ENCODE measurements around the gene CSH2.

CSH2 gene

DNA sequence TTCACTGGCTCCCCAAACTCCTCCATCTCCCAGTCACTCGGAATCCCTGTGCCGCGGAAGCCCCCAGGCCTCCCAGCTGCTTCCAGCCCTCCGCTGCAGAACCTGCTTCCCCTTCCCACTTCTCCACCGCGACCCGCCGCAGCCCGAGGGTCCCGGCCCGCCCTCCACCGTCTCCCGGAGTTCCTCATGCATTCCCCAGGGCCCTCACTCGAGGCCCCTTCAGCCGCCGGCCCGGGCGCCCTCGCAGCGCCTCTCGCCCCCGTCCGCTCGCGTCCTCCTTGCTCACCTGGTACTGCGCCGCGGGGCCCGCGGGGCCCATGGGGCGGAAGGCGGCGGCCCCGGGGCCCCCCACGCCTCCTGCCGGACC lies 31.3 kb downstream of the CSH2 start:
- DNase-seq (ENCODE audit: low read depth), result no peak
- H3K4me3 ChIP-seq (ENCODE audit: control insufficient read depth, low read depth, low read length), result peak overlapping the region; percentile 88
- TF ChIP-seq, protein P1, sequence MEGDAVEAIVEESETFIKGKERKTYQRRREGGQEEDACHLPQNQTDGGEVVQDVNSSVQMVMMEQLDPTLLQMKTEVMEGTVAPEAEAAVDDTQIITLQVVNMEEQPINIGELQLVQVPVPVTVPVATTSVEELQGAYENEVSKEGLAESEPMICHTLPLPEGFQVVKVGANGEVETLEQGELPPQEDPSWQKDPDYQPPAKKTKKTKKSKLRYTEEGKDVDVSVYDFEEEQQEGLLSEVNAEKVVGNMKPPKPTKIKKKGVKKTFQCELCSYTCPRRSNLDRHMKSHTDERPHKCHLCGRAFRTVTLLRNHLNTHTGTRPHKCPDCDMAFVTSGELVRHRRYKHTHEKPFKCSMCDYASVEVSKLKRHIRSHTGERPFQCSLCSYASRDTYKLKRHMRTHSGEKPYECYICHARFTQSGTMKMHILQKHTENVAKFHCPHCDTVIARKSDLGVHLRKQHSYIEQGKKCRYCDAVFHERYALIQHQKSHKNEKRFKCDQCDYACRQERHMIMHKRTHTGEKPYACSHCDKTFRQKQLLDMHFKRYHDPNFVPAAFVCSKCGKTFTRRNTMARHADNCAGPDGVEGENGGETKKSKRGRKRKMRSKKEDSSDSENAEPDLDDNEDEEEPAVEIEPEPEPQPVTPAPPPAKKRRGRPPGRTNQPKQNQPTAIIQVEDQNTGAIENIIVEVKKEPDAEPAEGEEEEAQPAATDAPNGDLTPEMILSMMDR (IDR thresholded peaks at IDR 0.05; ENCODE audit: control insufficient read depth, insufficient read depth, low read depth, low read length, missing control alignments), result no peak

DNA sequence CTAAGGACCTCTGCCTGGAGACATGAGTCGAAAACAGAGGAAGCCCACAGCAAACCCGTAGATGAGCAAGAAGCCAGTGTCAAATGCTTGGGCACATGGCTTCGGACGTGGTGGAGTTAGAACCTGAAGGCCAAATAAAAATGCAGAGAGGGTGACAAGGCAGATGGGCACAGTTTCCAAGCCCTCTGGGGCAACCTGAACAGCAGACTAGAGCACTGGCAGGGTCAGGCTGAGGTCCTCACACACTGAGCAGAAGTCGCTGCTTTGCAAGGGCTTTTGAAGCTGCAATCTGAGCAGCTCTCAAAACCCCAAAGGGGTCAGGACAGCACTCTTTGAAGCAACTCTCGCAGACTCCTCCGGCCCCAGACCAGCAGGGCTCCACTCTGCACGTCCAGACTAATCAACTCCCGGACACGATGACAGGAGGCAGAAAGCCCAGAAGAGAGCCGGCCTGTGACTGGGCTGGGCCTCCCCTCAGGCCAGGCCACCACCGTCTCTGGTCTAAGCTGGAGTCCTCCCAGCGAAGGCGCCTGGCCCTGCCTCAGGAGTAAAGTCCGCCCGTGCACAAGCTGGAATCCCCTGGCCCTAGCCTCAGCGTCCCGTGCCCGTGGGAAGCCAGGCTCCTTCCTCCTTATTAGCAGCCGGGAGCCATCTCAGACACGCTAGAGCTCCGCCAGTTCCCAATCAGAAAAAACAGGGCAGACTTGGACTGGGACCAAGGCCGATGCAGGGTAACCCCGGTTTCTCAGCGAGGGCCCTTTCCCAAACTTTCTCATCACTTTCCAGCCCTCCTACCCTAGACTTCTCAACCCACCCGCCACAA lies 31.9 kb downstream of the CSH2 start:
- peak overlapping the region; percentile 88 for H3K4me3 ChIP-seq (ENCODE audit: control insufficient read depth, low read depth, low read length)
- TF ChIP-seq, protein P1 (IDR thresholded peaks at IDR 0.05; ENCODE audit: control insufficient read depth, insufficient read depth, low read depth, low read length, missing control alignments), result no peak
- DNase-seq (ENCODE audit: low read depth), result no peak

DNA sequence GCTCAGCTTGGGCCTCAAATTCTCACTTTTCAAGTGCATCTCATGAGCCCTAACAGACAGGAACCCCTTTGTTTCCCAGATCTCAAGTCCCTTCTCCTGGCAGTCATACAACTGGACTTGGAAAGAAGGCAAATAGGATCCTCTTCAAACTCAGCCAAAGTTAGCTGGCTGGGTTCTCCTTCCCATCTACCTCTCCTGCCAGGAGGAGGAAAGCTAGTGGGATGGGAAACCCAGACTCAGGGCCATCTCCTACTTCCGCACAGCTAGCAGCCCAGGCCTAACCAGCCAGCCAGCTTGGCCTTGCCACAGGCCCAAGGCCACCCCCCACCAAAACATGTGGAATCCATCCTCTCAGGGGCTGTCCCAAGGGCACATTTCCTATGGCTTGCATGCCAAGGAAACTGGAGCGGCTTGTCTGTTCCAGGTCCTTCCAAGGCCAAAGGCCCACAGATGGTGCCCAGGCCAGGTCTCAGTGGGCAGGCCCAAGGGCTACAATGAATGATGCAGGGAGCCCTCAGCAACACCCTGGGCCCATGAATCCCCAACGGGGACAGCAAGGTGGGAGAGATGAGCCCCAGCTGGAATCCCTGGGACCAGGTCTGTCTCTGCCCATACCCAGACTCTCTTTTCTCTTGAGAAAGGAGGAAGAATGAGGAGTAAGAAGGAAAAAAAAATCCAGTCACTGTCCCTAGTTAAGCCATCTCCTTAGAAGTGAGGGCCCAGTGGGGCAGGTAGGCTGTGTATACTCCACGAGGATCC lies 32.7 kb downstream of the CSH2 start:
- peak overlapping the region; percentile 88 for H3K4me3 ChIP-seq (ENCODE audit: control insufficient read depth, low read depth, low read length)
- TF ChIP-seq, protein P1 (IDR thresholded peaks at IDR 0.05; ENCODE audit: control insufficient read depth, insufficient read depth, low read depth, low read length, missing control alignments), result no peak
- no peak for DNase-seq (ENCODE audit: low read depth)

DNA sequence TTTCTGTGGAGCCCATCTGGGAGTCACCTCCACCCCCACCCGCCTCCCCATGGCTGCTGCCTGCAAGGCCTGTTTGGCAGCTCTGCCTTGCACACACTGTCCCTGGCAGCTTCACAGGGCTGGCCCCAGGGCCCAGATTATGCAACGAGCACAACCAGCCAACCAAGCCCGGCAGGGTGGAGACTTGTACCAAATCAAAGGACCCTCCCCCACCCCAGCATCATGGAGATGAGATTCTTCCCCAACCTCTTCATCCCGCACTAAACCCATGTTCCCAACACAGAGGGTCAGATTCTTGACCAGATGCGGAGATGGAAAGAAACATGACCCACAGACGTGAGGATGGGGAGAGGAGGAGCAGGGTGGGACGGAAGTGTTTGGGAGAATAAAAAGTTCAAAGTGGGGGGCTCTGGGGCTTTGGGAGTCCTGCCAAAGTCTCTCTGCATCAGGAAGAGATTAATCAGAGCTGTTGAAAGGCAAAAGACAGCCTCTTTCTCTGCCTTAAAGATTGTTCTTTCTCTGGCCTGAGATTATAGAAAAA lies 34.8 kb downstream of the CSH2 start:
- no peak overlapping the region for H3K4me3 ChIP-seq (ENCODE audit: control insufficient read depth, low read depth, low read length)
- TF ChIP-seq, protein P1 (IDR thresholded peaks at IDR 0.05; ENCODE audit: control insufficient read depth, insufficient read depth, low read depth, low read length, missing control alignments), result no peak
- peak; percentile 14 for DNase-seq (ENCODE audit: low read depth)

DNA sequence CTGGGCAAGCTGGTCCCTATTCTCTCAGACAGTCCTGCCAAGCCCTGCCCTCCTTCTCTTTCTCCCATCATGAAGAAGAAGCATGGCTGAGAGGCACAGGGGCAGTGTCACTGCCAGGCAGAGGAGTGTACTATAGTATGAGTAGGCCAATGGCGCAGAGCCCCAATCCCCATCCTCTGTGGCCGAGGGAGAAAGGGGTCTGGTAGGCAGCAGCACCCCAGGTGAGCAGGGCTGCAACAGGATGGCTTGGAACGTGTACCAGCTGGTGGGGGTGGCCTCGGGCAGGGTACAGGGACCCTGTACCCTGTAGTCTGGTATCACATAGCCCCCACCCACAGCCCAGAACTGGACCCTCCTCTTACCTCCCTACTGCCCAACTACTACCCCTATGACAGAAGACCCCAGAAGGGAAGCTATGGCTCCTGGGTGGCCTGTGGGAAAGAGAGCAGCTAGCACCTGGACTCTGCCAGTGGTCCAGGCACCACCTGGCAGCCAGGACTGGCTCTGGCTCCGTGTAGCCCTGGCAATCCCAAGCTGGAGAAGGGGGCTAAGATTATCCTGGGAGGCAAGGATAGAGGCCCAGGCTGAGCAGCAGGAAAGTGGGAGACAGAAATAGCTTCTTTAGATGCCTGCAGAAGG lies 35.4 kb downstream of the CSH2 start:
- H3K4me3 ChIP-seq (ENCODE audit: control insufficient read depth, low read depth, low read length), result no peak overlapping the region
- DNase-seq (ENCODE audit: low read depth), result no peak
- TF ChIP-seq, protein P1 (IDR thresholded peaks at IDR 0.05; ENCODE audit: control insufficient read depth, insufficient read depth, low read depth, low read length, missing control alignments), result no peak

DNA sequence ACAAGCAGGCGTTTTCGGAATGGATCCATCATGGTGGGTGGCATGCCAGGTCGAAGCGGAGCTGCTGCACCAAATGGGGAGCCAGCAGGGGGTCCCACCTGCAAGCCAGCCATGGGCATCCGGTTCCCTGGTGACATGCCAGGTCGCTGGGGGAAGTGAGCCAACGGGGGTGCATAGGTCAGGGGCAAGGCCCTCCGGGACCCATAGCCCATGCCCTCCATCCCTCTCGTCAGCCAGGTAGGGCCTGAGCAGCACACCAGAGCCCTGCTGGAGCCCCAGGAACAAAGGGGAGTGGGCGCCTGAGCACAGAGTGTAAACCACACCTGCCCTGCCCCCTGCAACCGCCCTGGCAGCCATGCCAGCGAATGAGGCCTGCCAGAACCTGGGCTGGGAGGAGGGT lies 36.0 kb downstream of the CSH2 start:
- DNase-seq (ENCODE audit: low read depth), result no peak
- TF ChIP-seq, protein P1 (IDR thresholded peaks at IDR 0.05; ENCODE audit: control insufficient read depth, insufficient read depth, low read depth, low read length, missing control alignments), result no peak
- H3K4me3 ChIP-seq (ENCODE audit: control insufficient read depth, low read depth, low read length), result no peak overlapping the region
